GM12874 (cell line): ENCODE measurements around the gene PROX1.

Experiments used
- TF ChIP-seq, protein P1 (sequence below): IDR thresholded peaks from 2 replicates; pipeline ENCODE4 v1.5.1; 2011; ENCODE audit warnings: low read depth, mild to moderate bottlenecking, control low read depth, low read length, moderate library complexity; ENCODE audit not compliant: insufficient read depth

The PROX1 gene

GRCh38 chr1:213953806-213954205, 34.0 kb upstream of the PROX1 start:
- TF ChIP-seq, protein P1, sequence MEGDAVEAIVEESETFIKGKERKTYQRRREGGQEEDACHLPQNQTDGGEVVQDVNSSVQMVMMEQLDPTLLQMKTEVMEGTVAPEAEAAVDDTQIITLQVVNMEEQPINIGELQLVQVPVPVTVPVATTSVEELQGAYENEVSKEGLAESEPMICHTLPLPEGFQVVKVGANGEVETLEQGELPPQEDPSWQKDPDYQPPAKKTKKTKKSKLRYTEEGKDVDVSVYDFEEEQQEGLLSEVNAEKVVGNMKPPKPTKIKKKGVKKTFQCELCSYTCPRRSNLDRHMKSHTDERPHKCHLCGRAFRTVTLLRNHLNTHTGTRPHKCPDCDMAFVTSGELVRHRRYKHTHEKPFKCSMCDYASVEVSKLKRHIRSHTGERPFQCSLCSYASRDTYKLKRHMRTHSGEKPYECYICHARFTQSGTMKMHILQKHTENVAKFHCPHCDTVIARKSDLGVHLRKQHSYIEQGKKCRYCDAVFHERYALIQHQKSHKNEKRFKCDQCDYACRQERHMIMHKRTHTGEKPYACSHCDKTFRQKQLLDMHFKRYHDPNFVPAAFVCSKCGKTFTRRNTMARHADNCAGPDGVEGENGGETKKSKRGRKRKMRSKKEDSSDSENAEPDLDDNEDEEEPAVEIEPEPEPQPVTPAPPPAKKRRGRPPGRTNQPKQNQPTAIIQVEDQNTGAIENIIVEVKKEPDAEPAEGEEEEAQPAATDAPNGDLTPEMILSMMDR = no peak

DNA sequence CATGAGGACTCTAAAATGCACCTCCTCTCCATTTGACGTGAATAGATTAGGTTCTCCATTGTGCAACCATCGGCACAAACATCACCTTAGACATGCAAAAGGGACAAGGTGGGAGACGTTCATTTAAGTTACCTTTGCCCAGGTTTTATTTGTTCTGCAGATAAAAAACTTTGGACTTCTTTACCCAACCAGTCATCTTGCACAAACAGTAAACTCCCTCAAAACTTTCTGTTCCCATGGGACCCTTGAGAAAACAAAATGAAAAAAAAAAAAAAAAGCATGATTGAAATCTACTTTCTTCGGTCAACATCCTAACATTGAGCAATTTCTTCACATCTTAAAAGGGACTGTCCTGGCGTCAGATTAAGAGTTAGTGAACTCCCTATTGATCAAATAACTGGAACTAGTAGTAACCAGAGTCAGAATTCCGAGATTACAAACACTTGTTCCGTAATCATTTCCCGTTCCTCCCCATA, 31.4 kb upstream of the PROX1 start:
- TF ChIP-seq, protein P1 = no peak

- TF ChIP-seq, protein P1 = no peak
Observed at GRCh38 chr1:213958346-213958745, 29.4 kb upstream of the PROX1 start.

GRCh38 chr1:213960963-213961362, 26.8 kb upstream of the PROX1 start:
- TF ChIP-seq, protein P1 = no peak

DNA sequence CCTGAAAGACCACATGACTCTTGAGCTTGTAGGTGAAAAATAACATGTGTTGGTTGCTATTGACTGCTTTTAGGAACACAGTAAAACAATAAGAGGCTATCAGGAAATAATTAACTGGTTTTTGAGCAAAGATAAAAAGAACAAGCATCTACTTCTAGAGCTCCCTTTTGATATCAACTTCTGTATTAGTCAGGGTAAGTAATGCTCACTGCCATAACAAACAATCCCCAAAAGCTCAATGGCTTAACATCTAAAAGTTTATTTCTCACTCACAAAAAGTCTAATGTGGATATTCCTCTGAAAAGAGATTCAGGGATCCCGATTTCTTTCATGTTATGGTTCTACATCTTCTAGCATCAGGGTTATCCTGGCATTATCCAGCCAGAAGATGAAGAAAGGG, 25.3 kb upstream of the PROX1 start:
- TF ChIP-seq, protein P1 = no peak

GRCh38 chr1:213966122-213966521, 21.7 kb upstream of the PROX1 start:
- TF ChIP-seq, protein P1 = no peak

GRCh38 chr1:213968146-213968825, 19.5 kb upstream of the PROX1 start:
- TF ChIP-seq, protein P1 = no peak
